ENCODE data around the gene S100A7A.

- TF ChIP-seq ZFX (IDR thresholded peaks at IDR 0.05) (no peak), CTCF (conservative IDR thresholded peaks at IDR 0.05) (no peak)
Observed at GRCh38 chr1:153392822-153393221, 23.5 kb upstream of the S100A7A start.
